Stimulated activated naive B cell treated with anti-CD40 and anti-IgM and Interleukin-4, amounts not matched to agents 10 μg/mL and 1 μg/mL and 100 μg/mL, for 72 hours (primary cell): ENCODE measurements around the gene SSTR5.
A peak's percentile ranks its signal among the peaks of the same experiment; 100 is the strongest.

Experiments
- ATAC-seq, 2 donors: fragments of 150-1000 bp; cut with Tn5 transposase; replicated peaks; 2 replicates each; pipeline ENCODE4 v1.10.0; 2021; ENCODE audit warnings: moderate library complexity in 1 of 2
- DNase-seq: peaks from one replicate; pipeline ENCODE4 v3.0.0; 2021
- H3K27ac Mint-ChIP-seq: one replicate; pipeline ENCODE4 v1.8.0; 2022; ENCODE audit warnings: mild to moderate bottlenecking, mixed read lengths
- H3K27me3 Mint-ChIP-seq, 2 donors: one replicate each; pipeline ENCODE4 v1.8.0; 2022; ENCODE audit warnings: mixed read lengths in 2 of 2
- H3K36me3 Mint-ChIP-seq, 2 donors: one replicate each; pipeline ENCODE4 v1.8.0; 2022; ENCODE audit warnings: mixed read lengths in 2 of 2, mild to moderate bottlenecking in 1 of 2
- H3K4me1 Mint-ChIP-seq, 2 donors: one replicate each; pipeline ENCODE4 v1.8.0; 2022; ENCODE audit warnings: mixed read lengths in 2 of 2, mild to moderate bottlenecking in 1 of 2
- H3K4me3 Mint-ChIP-seq, 2 donors: one replicate each; pipeline ENCODE4 v1.8.0; 2022; ENCODE audit warnings: mild to moderate bottlenecking in 2 of 2, mixed read lengths in 2 of 2, moderate library complexity in 1 of 2
- H3K9me3 Mint-ChIP-seq, 2 donors: one replicate each; pipeline ENCODE4 v1.8.0; 2022; ENCODE audit warnings: mixed read lengths in 2 of 2, mild to moderate bottlenecking in 1 of 2

Gene SSTR5

GRCh38 chr16:1067629-1068028, 4.9 kb upstream of the SSTR5 start:
- Mint-ChIP-seq H3K27ac (peak overlapping the region; percentile 95), H3K9me3 (peaks cover 2 to 5% of the 10 kb centered on the region in 2 donors)
- no peak for ATAC-seq

GRCh38 chr16:1068451-1068850, 4.1 kb upstream of the SSTR5 start:
- no peak overlapping the region for H3K4me3 Mint-ChIP-seq
- peaks cover 2 to 5% of the 10 kb centered on the region in 2 donors for H3K9me3 Mint-ChIP-seq
- peaks cover 54 to 88% of the 10 kb centered on the region in 2 donors for H3K27me3 Mint-ChIP-seq
- DNase-seq (no peak), ATAC-seq (no peak)
- no peak overlapping the region for H3K27ac Mint-ChIP-seq
- peaks cover 5 to 7% of the 10 kb centered on the region in 2 donors for H3K4me1 Mint-ChIP-seq
- H3K36me3 Mint-ChIP-seq: peaks cover 3 to 6% of the 10 kb centered on the region in 2 donors

More at GRCh38 chr16:1067629-1068028, 4.9 kb upstream of the SSTR5 start:
- Mint-ChIP-seq H3K4me1 (peaks cover 5 to 7% of the 10 kb centered on the region in 2 donors), H3K27me3 (peaks cover 54 to 92% of the 10 kb centered on the region in 2 donors), H3K4me3 (peak overlapping the region; percentile 48 to 66), H3K36me3 (peaks cover 3 to 6% of the 10 kb centered on the region in 2 donors)
- DNase-seq: no peak

GRCh38 chr16:1069154-1069553, 3.4 kb upstream of the SSTR5 start:
- Mint-ChIP-seq H3K27ac (no peak overlapping the region), H3K36me3 (peaks cover 3 to 6% of the 10 kb centered on the region in 2 donors), H3K4me1 (peaks cover 5 to 7% of the 10 kb centered on the region in 2 donors), H3K9me3 (peaks cover 2 to 5% of the 10 kb centered on the region in 2 donors), H3K27me3 (peaks cover 50 to 86% of the 10 kb centered on the region in 2 donors), H3K4me3 (no peak overlapping the region)
- DNase-seq: no peak
- no peak for ATAC-seq

- DNase-seq (no peak), ATAC-seq (no peak)
- H3K4me1 Mint-ChIP-seq: peaks cover 3 to 7% of the 10 kb centered on the region in 2 donors
- no peak overlapping the region for H3K4me3 Mint-ChIP-seq
- peaks cover 45 to 77% of the 10 kb centered on the region in 2 donors for H3K27me3 Mint-ChIP-seq
- no peak overlapping the region for H3K27ac Mint-ChIP-seq
- H3K9me3 Mint-ChIP-seq: peaks cover 2 to 5% of the 10 kb centered on the region in 2 donors
- peaks cover 3 to 6% of the 10 kb centered on the region in 2 donors for H3K36me3 Mint-ChIP-seq
Measured at GRCh38 chr16:1070084-1070863, 2.3 kb upstream of the SSTR5 start.

- Mint-ChIP-seq H3K36me3 (peaks cover 3 to 6% of the 10 kb centered on the region in 2 donors), H3K9me3 (peaks cover 2 to 5% of the 10 kb centered on the region in 2 donors), H3K27me3 (peaks cover 38 to 70% of the 10 kb centered on the region in 2 donors), H3K4me3 (no peak overlapping the region), H3K27ac (no peak overlapping the region), H3K4me1 (peaks cover 3 to 7% of the 10 kb centered on the region in 2 donors)
- DNase-seq (no peak), ATAC-seq (no peak)
Measured at GRCh38 chr16:1070864-1071408, 1.6 kb upstream of the SSTR5 start.

- Mint-ChIP-seq H3K4me3 (no peak overlapping the region), H3K36me3 (peaks cover 3 to 6% of the 10 kb centered on the region in 2 donors), H3K27me3 (peaks cover 40 to 70% of the 10 kb centered on the region in 2 donors), H3K9me3 (peaks cover 2 to 5% of the 10 kb centered on the region in 2 donors), H3K27ac (no peak overlapping the region), H3K4me1 (peaks cover 3 to 7% of the 10 kb centered on the region in 2 donors)
- DNase-seq (no peak), ATAC-seq (no peak)
Measured at GRCh38 chr16:1071561-1072225, 854 bp upstream of the SSTR5 start.

GRCh38 chr16:1073262-1073558, 663 bp downstream of the SSTR5 start:
- ATAC-seq: no peak
- H3K27me3 Mint-ChIP-seq: peaks cover 38 to 70% of the 10 kb centered on the region in 2 donors
- no peak overlapping the region for H3K27ac Mint-ChIP-seq
- no peaks in the 10 kb centered on the region for H3K9me3 Mint-ChIP-seq
- DNase-seq: no peak
- no peak overlapping the region for H3K4me3 Mint-ChIP-seq
- no peaks in the 10 kb centered on the region for H3K4me1 Mint-ChIP-seq
- H3K36me3 Mint-ChIP-seq: no peaks in the 10 kb centered on the region

- H3K9me3 Mint-ChIP-seq: no peaks in the 10 kb centered on the region
- peak in 1 of 2 donors; percentile 12 for ATAC-seq
- no peaks in the 10 kb centered on the region for H3K4me1 Mint-ChIP-seq
- no peak overlapping the region for H3K27ac Mint-ChIP-seq
- H3K36me3 Mint-ChIP-seq: no peaks in the 10 kb centered on the region
- no peak overlapping the region for H3K4me3 Mint-ChIP-seq
- H3K27me3 Mint-ChIP-seq: peaks cover 38 to 66% of the 10 kb centered on the region in 2 donors
- no peak for DNase-seq
Measured at GRCh38 chr16:1073566-1074378, 1.2 kb downstream of the SSTR5 start.

- no peaks in the 10 kb centered on the region for H3K36me3 Mint-ChIP-seq
- no peaks in the 10 kb centered on the region for H3K4me1 Mint-ChIP-seq
- ATAC-seq: no peak
- no peak for DNase-seq
- no peak overlapping the region for H3K27ac Mint-ChIP-seq
- no peaks in the 10 kb centered on the region for H3K9me3 Mint-ChIP-seq
- peaks cover 33 to 60% of the 10 kb centered on the region in 2 donors for H3K27me3 Mint-ChIP-seq
- no peak overlapping the region for H3K4me3 Mint-ChIP-seq
Measured at GRCh38 chr16:1074379-1074649, 1.8 kb downstream of the SSTR5 start.

GRCh38 chr16:1075546-1075945, 3.0 kb downstream of the SSTR5 start:
- Mint-ChIP-seq H3K27me3 (peaks cover 26 to 63% of the 10 kb centered on the region in 2 donors), H3K4me3 (no peak overlapping the region), H3K4me1 (no peaks in the 10 kb centered on the region), H3K27ac (no peak overlapping the region), H3K9me3 (no peaks in the 10 kb centered on the region), H3K36me3 (no peaks in the 10 kb centered on the region)
- no peak for DNase-seq
- ATAC-seq: no peak

GRCh38 chr16:1076801-1077576, 4.4 kb downstream of the SSTR5 start:
- no peaks in the 10 kb centered on the region for H3K36me3 Mint-ChIP-seq
- H3K4me3 Mint-ChIP-seq: no peak overlapping the region
- H3K27me3 Mint-ChIP-seq: peaks cover 25 to 55% of the 10 kb centered on the region in 2 donors
- no peak for ATAC-seq
- DNase-seq: no peak
- H3K27ac Mint-ChIP-seq: no peak overlapping the region
- no peaks in the 10 kb centered on the region for H3K9me3 Mint-ChIP-seq
- H3K4me1 Mint-ChIP-seq: no peaks in the 10 kb centered on the region

- no peak for DNase-seq
- Mint-ChIP-seq H3K4me1 (no peaks in the 10 kb centered on the region), H3K9me3 (no peaks in the 10 kb centered on the region), H3K27me3 (peaks cover 28 to 58% of the 10 kb centered on the region in 2 donors), H3K4me3 (no peak overlapping the region), H3K36me3 (peaks cover 0 to 4% of the 10 kb centered on the region in 2 donors), H3K27ac (no peak overlapping the region)
- ATAC-seq: no peak
Measured at GRCh38 chr16:1077877-1078578, 5.5 kb downstream of the SSTR5 start.

GRCh38 chr16:1078579-1079021, 6.1 kb downstream of the SSTR5 start:
- H3K9me3 Mint-ChIP-seq: no peaks in the 10 kb centered on the region
- H3K36me3 Mint-ChIP-seq: peaks cover 0 to 4% of the 10 kb centered on the region in 2 donors
- no peak for DNase-seq
- H3K4me3 Mint-ChIP-seq: no peak overlapping the region
- peaks cover 28 to 53% of the 10 kb centered on the region in 2 donors for H3K27me3 Mint-ChIP-seq
- H3K27ac Mint-ChIP-seq: no peak overlapping the region
- ATAC-seq: no peak
- H3K4me1 Mint-ChIP-seq: no peaks in the 10 kb centered on the region
